Nephron (organoid): ENCODE data around the gene EGFLAM.
A peak's percentile ranks its signal among the peaks of the same experiment; 100 is the strongest.

Experiments used
- H3K27ac Mint-ChIP-seq, 3 experiments: 2 replicates each; pipeline ENCODE4 v1.8.0; 2020; ENCODE audit warnings: mixed read lengths in 3 of 3, mild to moderate bottlenecking in 2 of 3, moderate library complexity in 1 of 3
- H3K27me3 Mint-ChIP-seq: 2 replicates; pipeline ENCODE4 v1.8.0; 2021; ENCODE audit warnings: low read depth, mild to moderate bottlenecking, moderate library complexity, mixed read lengths
- H3K36me3 Mint-ChIP-seq: 2 replicates; pipeline ENCODE4 v1.8.0; 2020; ENCODE audit warnings: low read depth, mixed read lengths
- H3K4me1 Mint-ChIP-seq: 2 replicates; pipeline ENCODE4 v1.8.0; 2020; ENCODE audit warnings: mixed read lengths
- H3K4me3 Mint-ChIP-seq, 3 experiments: 2 replicates each; pipeline ENCODE4 v1.8.0; 2020; ENCODE audit warnings: mild to moderate bottlenecking in 3 of 3, mixed read lengths in 3 of 3, moderate library complexity in 2 of 3
- H3K9me3 Mint-ChIP-seq: 2 replicates; pipeline ENCODE4 v1.8.0; 2020; ENCODE audit warnings: mixed read lengths
- CTCF ChIP-seq, 3 experiments: fragments of 200-600 bp; sonication (generic); IDR thresholded peaks; one replicate each; pipeline ENCODE4 v1.5.0; 2021; ENCODE audit warnings: antibody characterized with exemption in 3 of 3; ENCODE audit not compliant: unreplicated experiment in 3 of 3

EGFLAM gene

GRCh38 chr5:38265546-38266179, 7.3 kb downstream of the EGFLAM start:
- no peak overlapping the region for H3K4me3 Mint-ChIP-seq
- H3K36me3 Mint-ChIP-seq = no peaks in the 10 kb centered on the region
- H3K9me3 Mint-ChIP-seq = no peaks in the 10 kb centered on the region
- no peak overlapping the region for H3K27ac Mint-ChIP-seq
- peaks cover 57% of the 10 kb centered on the region for H3K27me3 Mint-ChIP-seq
- peak; percentile 80 to 84 (median 82) for TF ChIP-seq CTCF (IDR thresholded peaks at IDR 0.05; ENCODE audit: unreplicated experiment in 3 of 3)
- H3K4me1 Mint-ChIP-seq = no peaks in the 10 kb centered on the region

GRCh38 chr5:38267372-38267771, 9.0 kb downstream of the EGFLAM start:
- Mint-ChIP-seq H3K4me1 (no peaks in the 10 kb centered on the region), H3K27me3 (peaks cover 40% of the 10 kb centered on the region), H3K4me3 (no peak overlapping the region), H3K9me3 (no peaks in the 10 kb centered on the region), H3K36me3 (peaks cover 3% of the 10 kb centered on the region), H3K27ac (no peak overlapping the region)
- no peak for TF ChIP-seq CTCF (IDR thresholded peaks at IDR 0.05; ENCODE audit: unreplicated experiment in 3 of 3)

GRCh38 chr5:38273626-38274025, 15.3 kb downstream of the EGFLAM start:
- Mint-ChIP-seq H3K4me3 (no peak overlapping the region), H3K27me3 (no peaks in the 10 kb centered on the region), H3K36me3 (peaks cover 13% of the 10 kb centered on the region), H3K9me3 (peaks cover 45% of the 10 kb centered on the region), H3K4me1 (no peaks in the 10 kb centered on the region), H3K27ac (no peak overlapping the region)
- TF ChIP-seq CTCF (IDR thresholded peaks at IDR 0.05; ENCODE audit: unreplicated experiment in 3 of 3) = no peak

GRCh38 chr5:38274370-38274769, 16.0 kb downstream of the EGFLAM start:
- no peak overlapping the region for H3K27ac Mint-ChIP-seq
- no peaks in the 10 kb centered on the region for H3K4me1 Mint-ChIP-seq
- H3K36me3 Mint-ChIP-seq = peaks cover 13% of the 10 kb centered on the region
- H3K27me3 Mint-ChIP-seq = no peaks in the 10 kb centered on the region
- no peak overlapping the region for H3K4me3 Mint-ChIP-seq
- TF ChIP-seq CTCF (IDR thresholded peaks at IDR 0.05; ENCODE audit: unreplicated experiment in 3 of 3) = no peak
- H3K9me3 Mint-ChIP-seq = peaks cover 45% of the 10 kb centered on the region

- Mint-ChIP-seq H3K36me3 (no peaks in the 10 kb centered on the region), H3K27me3 (no peaks in the 10 kb centered on the region)
Measured at GRCh38 chr5:38284384-38284783, 26.0 kb downstream of the EGFLAM start.

More at GRCh38 chr5:38284384-38284783, 26.0 kb downstream of the EGFLAM start:
- H3K27ac Mint-ChIP-seq = no peak overlapping the region
- no peak for TF ChIP-seq CTCF (IDR thresholded peaks at IDR 0.05; ENCODE audit: unreplicated experiment in 3 of 3)
- H3K4me1 Mint-ChIP-seq = no peaks in the 10 kb centered on the region
- no peak overlapping the region for H3K4me3 Mint-ChIP-seq
- H3K9me3 Mint-ChIP-seq = no peaks in the 10 kb centered on the region
